OCI-LY3 (cell line): ENCODE data around the gene GTF3C2.
"Not testable (repeated sequence)": the region's sequence is repeated elsewhere in the genome, so short reads cannot be mapped to it uniquely, and the experiment has no call there.

Experiments used
- EZH2phosphoT487 ChIP-seq: fragments of 200-600 bp; shearing (Covaris generic); IDR thresholded peaks from 2 replicates; pipeline ENCODE4 v1.6.1; 2018; ENCODE audit warnings: antibody characterized with exemption, mixed run types, low read depth
- TF ChIP-seq, protein P1 (sequence below): fragments of 200-600, 300-600 bp; sonication (generic); IDR thresholded peaks from 2 replicates; pipeline ENCODE4 v1.5.1; 2014; ENCODE audit warnings: antibody characterized with exemption, low read length, low read depth

- TF ChIP-seq, protein P1, sequence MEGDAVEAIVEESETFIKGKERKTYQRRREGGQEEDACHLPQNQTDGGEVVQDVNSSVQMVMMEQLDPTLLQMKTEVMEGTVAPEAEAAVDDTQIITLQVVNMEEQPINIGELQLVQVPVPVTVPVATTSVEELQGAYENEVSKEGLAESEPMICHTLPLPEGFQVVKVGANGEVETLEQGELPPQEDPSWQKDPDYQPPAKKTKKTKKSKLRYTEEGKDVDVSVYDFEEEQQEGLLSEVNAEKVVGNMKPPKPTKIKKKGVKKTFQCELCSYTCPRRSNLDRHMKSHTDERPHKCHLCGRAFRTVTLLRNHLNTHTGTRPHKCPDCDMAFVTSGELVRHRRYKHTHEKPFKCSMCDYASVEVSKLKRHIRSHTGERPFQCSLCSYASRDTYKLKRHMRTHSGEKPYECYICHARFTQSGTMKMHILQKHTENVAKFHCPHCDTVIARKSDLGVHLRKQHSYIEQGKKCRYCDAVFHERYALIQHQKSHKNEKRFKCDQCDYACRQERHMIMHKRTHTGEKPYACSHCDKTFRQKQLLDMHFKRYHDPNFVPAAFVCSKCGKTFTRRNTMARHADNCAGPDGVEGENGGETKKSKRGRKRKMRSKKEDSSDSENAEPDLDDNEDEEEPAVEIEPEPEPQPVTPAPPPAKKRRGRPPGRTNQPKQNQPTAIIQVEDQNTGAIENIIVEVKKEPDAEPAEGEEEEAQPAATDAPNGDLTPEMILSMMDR, result not testable (repeated sequence)
- not testable (repeated sequence) for TF ChIP-seq EZH2phosphoT487
Measured at GRCh38 chr2:27300606-27301005, 56.0 kb downstream of the GTF3C2 start.
